Left ventricle myocardium inferior (tissue), 1 donor: ENCODE data around the gene FAM3B. TPM values are rescaled to one million over a fixed set of nuclear protein-coding genes. Genes with fewer than 3 reads are reported as not detected.

Experiments used
- DNase-seq: peaks from one replicate; pipeline ENCODE4 v3.0.0-alpha.2; 2020
- H3K27ac ChIP-seq: fragments of 200-600 bp; replicated peaks from 2 replicates; pipeline ENCODE4 v1.8.0; 2021
- H3K27me3 ChIP-seq: fragments of 200-600 bp; 2 replicates; pipeline ENCODE4 v1.8.0; 2021; ENCODE audit warnings: low read depth
- H3K36me3 ChIP-seq: fragments of 200-600 bp; 2 replicates; pipeline ENCODE4 v1.8.0; 2021
- H3K4me1 ChIP-seq: fragments of 200-600 bp; 2 replicates; pipeline ENCODE4 v1.8.0; 2021
- H3K4me3 ChIP-seq: fragments of 200-600 bp; 2 replicates; pipeline ENCODE4 v1.8.0; 2021; ENCODE audit warnings: mild to moderate bottlenecking, moderate library complexity
- H3K9me3 ChIP-seq: fragments of 200-600 bp; replicated peaks from 2 replicates; pipeline ENCODE4 v1.8.0; 2021
- intact Hi-C: fragments of 100-400 bp; cut with micrococcal nuclease; formaldehyde crosslinking; loops from one replicate; pipeline ENCODE4 v1.11.0; 2022
- total RNA-seq: library from RNA; stranded (reverse); fragmentation: NEBNext Ultra II Directional; extraction: Animal tissue kit (Norgen Biotek cat#: 25700); gene quantifications from one replicate; pipeline ENCODE4 v1.2.1, GENCODE V29; 2021
- TF ChIP-seq, protein P1 (sequence below): fragments of 200-600 bp; IDR thresholded peaks from 2 replicates; pipeline ENCODE4 v1.8.0; 2021; ENCODE audit warnings: antibody characterized with exemption, mild to moderate bottlenecking, borderline replicate concordance
- donor health status: DM: no; HTN: yes; CAD: no; lungs with severe emphysema.

The FAM3B gene
- total RNA-seq, 1 donor from 2014 or later = not detected

DNA sequence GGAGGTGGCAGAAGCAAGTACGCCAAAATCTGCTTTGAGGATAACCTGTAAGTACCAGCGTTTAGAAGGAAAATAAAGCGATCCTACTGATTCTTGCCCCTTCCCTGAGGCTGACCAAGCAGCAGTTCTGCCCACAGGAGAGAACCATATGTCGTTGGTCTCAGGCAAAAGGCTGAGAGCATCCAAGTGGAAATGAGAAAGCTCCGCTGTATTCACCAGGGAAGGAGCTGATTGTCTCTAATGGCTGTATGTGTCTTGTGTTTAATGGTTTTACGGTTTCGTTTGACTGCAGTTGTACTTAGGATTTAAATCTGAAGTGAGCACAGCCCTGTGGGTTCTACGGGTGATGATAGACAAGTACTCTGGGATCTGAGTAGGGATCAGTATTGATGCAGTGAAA, 21.9 kb downstream of the FAM3B start:
- intact Hi-C loops = no loop called here
- Histone ChIP-seq H3K27me3 (peaks cover 22% of the 10 kb centered on the region), H3K4me3 (no peak overlapping the region), H3K9me3 (peaks cover 35% of the 10 kb centered on the region), H3K36me3 (no peaks in the 10 kb centered on the region), H3K27ac (no peak overlapping the region), H3K4me1 (no peaks in the 10 kb centered on the region)
- TF ChIP-seq, protein P1, sequence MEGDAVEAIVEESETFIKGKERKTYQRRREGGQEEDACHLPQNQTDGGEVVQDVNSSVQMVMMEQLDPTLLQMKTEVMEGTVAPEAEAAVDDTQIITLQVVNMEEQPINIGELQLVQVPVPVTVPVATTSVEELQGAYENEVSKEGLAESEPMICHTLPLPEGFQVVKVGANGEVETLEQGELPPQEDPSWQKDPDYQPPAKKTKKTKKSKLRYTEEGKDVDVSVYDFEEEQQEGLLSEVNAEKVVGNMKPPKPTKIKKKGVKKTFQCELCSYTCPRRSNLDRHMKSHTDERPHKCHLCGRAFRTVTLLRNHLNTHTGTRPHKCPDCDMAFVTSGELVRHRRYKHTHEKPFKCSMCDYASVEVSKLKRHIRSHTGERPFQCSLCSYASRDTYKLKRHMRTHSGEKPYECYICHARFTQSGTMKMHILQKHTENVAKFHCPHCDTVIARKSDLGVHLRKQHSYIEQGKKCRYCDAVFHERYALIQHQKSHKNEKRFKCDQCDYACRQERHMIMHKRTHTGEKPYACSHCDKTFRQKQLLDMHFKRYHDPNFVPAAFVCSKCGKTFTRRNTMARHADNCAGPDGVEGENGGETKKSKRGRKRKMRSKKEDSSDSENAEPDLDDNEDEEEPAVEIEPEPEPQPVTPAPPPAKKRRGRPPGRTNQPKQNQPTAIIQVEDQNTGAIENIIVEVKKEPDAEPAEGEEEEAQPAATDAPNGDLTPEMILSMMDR = no peak
- DNase-seq = no peak

DNA sequence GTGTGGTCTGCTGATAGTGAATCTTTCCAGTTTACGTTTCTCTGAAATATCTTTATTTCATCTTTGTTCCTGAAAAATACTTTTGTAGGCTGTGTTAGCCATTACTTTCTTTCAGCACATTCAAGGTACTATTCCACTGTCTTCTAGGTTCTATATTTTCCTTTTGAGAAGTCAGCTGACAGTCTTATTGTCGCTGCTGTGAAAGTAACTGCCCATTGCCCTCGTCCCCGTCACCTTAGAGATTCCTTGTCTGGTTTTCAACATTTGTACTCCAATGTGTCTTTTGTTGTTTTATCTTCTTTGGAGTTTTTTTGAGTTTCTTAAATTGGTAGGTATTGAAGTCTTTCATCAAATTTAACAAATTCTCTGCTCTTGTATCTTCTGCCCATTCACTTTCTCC, 25.4 kb downstream of the FAM3B start:
- DNase-seq = no peak
- Histone ChIP-seq H3K27me3 (peaks cover 40% of the 10 kb centered on the region), H3K4me1 (no peaks in the 10 kb centered on the region), H3K4me3 (no peak overlapping the region), H3K27ac (no peak overlapping the region), H3K9me3 (peaks cover 15% of the 10 kb centered on the region), H3K36me3 (no peaks in the 10 kb centered on the region)
- intact Hi-C loops = no loop called here
- TF ChIP-seq, protein P1 = no peak

DNA sequence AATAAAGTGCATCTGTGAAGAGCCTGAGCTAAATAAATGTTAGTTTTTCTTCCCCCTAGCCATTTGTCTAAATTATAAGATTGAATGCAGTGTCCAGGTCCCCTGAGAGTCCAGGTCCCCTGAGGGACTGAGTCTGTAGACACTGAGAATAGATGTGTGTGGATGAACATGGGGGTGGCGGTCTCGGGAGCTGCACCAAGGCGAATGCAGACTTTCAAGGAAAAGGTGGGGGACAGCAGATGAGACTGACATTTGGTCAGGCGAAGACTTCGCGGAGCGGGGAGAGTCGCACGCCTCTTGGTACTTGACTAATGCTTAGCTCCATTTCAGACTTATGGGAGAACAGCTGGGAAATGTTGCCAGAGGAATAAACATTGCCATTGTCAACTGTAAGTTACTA, 27.5 kb downstream of the FAM3B start:
- Histone ChIP-seq H3K36me3 (no peaks in the 10 kb centered on the region), H3K9me3 (peaks cover 15% of the 10 kb centered on the region), H3K4me1 (no peaks in the 10 kb centered on the region), H3K27me3 (peaks cover 52% of the 10 kb centered on the region), H3K4me3 (no peak overlapping the region), H3K27ac (no peak overlapping the region)
- TF ChIP-seq, protein P1 = no peak
- intact Hi-C loops = no loop called here
- no peak for DNase-seq

DNA sequence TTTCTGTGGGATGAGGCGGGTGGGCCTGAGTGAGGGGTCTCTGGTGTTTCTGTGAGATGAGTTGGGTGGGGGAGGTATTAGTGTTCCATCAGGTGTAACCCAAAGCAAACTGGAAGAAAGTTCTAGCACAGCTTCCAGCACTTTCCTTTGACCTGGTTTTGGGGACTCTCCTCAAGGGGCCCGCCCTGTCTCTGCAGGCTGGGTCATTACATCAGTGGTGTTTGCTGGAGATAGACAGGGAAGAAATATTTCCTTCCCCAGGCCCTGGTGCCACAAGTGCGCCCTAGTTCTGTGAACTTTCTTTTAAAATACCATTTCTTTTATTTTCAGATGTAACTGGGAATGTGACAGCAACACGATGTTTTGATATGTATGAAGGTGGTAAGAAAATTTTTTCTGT, 28.8 kb downstream of the FAM3B start:
- Histone ChIP-seq H3K9me3 (peaks cover 15% of the 10 kb centered on the region), H3K4me3 (no peak overlapping the region), H3K36me3 (no peaks in the 10 kb centered on the region), H3K27ac (no peak overlapping the region), H3K4me1 (no peaks in the 10 kb centered on the region), H3K27me3 (peaks cover 61% of the 10 kb centered on the region)
- intact Hi-C loops = no loop called here
- TF ChIP-seq, protein P1 = no peak
- no peak for DNase-seq

DNA sequence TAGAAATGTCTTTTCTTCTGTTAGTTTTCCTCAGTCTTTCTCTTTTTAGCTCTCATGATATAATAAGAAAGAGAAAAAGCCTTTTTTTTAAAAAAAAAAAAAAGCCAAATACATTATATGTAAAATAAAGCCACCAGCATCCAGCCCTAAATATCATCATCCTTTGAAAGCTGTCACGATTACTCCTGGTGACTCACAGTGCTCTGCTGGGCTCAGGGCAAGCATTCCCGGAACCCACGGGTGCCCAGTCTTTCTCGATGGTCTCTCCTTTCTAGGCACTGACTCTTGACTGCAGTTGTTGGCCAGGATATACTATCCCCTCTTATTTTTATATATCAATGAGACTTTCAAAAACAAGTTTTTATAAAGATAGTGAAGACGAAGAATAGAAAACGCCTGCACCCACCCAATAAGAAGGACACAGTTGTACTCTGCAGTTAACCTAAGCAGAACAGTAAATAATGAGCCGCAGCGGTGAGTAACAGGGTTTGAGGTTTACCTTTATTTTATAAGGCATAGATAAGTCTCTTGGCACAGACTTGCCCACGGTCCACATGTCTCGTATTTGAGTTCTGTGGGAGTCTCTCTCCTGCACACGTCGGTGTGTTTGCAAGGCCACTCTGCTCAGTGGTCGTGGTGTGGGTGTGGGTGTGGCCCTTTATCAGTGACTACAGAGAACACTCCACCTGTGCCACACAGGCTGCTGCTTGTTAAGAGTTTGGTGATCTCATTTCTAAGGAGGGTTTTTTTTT, 29.5 kb downstream of the FAM3B start:
- Histone ChIP-seq H3K9me3 (peaks cover 15% of the 10 kb centered on the region), H3K4me1 (no peaks in the 10 kb centered on the region), H3K4me3 (no peak overlapping the region), H3K36me3 (no peaks in the 10 kb centered on the region), H3K27ac (no peak overlapping the region), H3K27me3 (peaks cover 64% of the 10 kb centered on the region)
- DNase-seq = no peak
- intact Hi-C loops = no loop called here
- TF ChIP-seq, protein P1 = no peak
